ENCODE data around the gene PCDHA1.

PCDHA1 gene

GRCh38 chr5:140916325-140916724 lies 130.4 kb downstream of the PCDHA1 start:
- DNase-seq (ENCODE audit: low read depth in 2 of 3, low spot score in 1 of 3), result no peak

- no peak for DNase-seq (ENCODE audit: low read depth in 2 of 3, low spot score in 1 of 3)
Measured at GRCh38 chr5:140923601-140924000, 137.7 kb downstream of the PCDHA1 start.

- no peak for DNase-seq (ENCODE audit: low read depth in 2 of 3, low spot score in 1 of 3)
Measured at GRCh38 chr5:140925806-140926442, 140.0 kb downstream of the PCDHA1 start, which contains the start of gene PCDHAC1. PCDHAC1 (plus strand) TSS chr5:140926299; CDS start chr5:140926893, 594 bp downstream.

DNA sequence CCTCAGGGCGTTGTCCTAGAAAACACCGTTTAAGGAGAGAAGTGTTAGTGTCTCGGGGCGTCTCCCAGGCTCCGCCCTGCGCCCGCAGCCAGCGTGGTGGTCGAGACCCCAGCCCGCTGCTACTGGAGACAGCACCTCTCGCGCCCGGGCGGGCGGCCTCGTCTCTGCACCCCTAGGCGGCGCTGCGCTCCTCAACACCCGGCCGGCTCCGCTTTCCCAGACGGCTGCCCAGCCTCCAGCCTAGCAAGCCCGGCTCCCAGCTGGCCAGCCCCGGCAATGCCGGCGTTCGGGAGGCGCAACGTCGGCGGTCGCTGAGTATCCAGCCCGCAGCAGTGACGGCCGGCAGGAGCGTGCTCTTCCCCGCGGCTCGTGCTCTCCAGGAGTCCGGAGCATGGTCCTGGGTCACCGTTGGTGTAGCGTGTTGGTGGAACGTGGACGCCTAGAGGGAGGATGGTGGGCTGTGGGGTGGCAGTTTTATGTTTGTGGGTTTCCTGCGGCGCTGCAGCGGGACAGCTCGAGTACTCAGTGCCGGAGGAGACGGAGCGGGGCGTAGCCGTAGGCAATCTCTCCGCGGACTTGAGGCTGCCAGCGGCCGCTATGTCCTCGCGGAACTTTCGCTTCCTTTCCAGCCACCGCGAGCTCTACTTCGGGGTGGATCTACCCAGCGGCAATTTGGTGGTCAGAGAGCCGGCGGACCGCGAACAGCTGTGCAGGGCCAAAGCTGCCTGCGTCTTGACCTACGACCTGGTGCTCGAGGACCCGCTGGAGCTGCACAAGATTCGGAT lies 140.7 kb downstream of the PCDHA1 start:
- peak in 2 of 3 donors; percentile 17 to 28 for DNase-seq (ENCODE audit: low read depth in 2 of 3, low spot score in 1 of 3)

- DNase-seq (ENCODE audit: low read depth in 2 of 3, low spot score in 1 of 3), result no peak
Measured at GRCh38 chr5:140927228-140927573, 141.3 kb downstream of the PCDHA1 start.

GRCh38 chr5:140934964-140935606 lies 149.1 kb downstream of the PCDHA1 start:
- no peak for DNase-seq (ENCODE audit: low read depth in 2 of 3, low spot score in 1 of 3)

DNA sequence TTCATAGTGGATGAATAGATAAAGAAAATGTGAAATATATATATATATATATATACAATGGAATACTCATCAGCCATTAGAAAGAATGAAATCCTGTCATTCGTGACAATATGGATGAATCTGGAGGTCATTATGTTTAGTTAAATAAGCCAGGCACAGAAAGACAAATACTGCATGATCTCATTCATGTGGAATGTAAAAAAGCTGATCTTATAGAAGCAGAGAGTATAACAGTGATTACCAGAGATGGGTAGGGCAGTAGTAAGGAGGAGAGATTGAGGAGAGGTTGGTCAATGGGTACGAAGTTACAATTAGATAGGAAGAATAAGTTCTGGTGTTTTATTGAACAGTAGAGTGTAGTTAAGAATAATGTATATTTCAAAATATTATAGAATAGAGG lies 160.6 kb downstream of the PCDHA1 start:
- no peak for DNase-seq (ENCODE audit: low read depth in 2 of 3, low spot score in 1 of 3)

DNA sequence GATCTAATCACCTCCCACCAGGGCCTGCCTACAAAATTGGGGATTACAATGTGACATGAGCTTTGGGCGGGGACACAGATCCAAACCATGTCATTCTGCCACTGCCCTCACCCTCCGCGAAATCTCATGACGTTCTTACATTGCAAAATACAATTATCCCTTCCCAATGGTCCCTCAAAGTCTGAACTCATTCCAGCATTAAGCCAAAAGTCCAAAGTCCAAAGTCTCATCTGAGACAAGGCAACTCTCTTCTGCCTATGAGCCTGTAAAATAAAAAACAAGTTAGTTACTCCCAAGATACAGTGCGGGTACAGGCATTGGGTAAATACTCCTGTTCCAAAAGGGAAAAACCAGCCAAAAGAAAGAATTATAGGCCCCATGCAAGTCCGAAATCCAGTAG lies 165.7 kb downstream of the PCDHA1 start:
- DNase-seq (ENCODE audit: low read depth in 2 of 3, low spot score in 1 of 3), result no peak

- no peak for DNase-seq (ENCODE audit: low read depth in 2 of 3, low spot score in 1 of 3)
Measured at GRCh38 chr5:140953234-140953633, 167.3 kb downstream of the PCDHA1 start.

DNA sequence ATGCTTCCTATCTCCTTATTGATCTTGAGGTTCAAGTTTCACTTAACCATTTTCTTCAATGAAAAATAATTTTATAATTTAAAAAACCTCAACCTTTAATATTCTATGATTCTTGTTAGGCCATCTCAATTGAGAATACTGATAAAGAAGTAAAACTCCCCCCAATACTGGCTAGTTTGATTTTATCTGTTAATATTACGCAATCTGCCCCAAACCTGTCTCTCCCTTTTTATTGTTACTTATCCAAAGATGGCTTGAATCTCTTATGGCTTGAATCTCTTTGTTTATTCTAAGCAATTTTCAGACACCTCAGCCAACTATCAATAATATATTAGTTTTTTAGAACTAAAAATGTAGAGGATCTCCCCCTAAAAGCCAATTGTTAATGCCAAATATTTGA lies 176.2 kb downstream of the PCDHA1 start:
- DNase-seq (ENCODE audit: low read depth in 2 of 3, low spot score in 1 of 3), result no peak

GRCh38 chr5:140964356-140964755 lies 178.4 kb downstream of the PCDHA1 start:
- DNase-seq (ENCODE audit: low read depth in 2 of 3, low spot score in 1 of 3), result no peak

- no peak for DNase-seq (ENCODE audit: low read depth in 2 of 3, low spot score in 1 of 3)
Measured at GRCh38 chr5:140965905-140966292, 180.0 kb downstream of the PCDHA1 start.

DNA sequence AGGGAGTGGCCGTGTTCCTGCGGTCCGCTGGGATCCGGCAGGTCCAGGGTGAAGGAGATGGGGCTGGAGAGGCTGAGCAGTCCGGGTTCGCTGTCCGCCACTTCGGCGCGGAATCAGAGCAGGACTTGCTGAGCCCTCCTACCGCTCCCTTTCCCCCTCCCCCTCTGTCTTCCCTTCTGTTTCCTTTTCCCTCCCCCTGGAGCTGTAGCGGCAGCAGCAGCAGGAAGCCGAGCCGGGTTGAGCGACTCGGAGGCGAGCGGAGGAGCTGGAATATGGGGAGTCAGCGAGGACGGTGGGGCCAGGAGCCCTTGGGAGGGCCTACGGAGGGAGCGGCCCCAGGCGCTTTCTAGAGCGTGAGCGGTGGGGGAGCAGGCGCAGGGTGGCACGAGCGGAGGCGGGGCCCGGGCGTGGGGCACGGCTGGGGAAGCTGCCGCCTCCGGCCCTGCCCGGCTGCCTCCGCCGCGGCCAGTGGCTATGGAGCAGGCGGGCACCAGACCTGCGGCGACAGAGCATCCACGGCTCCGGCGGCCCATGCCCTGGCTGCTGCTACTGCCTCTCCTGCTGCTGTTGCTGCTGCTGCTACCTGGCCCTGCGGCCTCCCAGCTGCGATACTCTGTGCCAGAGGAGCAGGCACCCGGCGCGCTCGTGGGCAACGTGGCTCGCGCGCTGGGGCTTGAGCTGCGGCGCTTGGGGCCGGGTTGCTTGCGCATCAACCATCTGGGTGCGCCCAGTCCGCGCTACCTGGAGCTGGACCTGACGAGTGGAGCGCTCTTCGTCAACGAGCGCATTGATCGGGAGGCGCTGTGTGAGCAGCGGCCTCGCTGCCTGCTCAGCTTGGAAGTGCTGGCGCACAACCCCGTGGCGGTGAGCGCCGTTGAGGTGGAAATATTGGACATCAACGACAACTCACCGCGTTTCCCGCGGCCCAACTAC lies 180.6 kb downstream of the PCDHA1 start, which contains the start of gene PCDHAC2:
TSS of gene PCDHAC2 (plus strand) at position 184 of the 933 bp plus-strand sequence. CDS start at position 475, 291 bp downstream.
- DNase-seq (ENCODE audit: low read depth in 2 of 3, low spot score in 1 of 3), result no peak

GRCh38 chr5:140967226-140967893 lies 181.4 kb downstream of the PCDHA1 start:
- DNase-seq (ENCODE audit: low read depth in 2 of 3, low spot score in 1 of 3), result no peak

- DNase-seq (ENCODE audit: low read depth in 2 of 3, low spot score in 1 of 3), result no peak
Measured at GRCh38 chr5:140969880-140970279, 183.9 kb downstream of the PCDHA1 start.

DNA sequence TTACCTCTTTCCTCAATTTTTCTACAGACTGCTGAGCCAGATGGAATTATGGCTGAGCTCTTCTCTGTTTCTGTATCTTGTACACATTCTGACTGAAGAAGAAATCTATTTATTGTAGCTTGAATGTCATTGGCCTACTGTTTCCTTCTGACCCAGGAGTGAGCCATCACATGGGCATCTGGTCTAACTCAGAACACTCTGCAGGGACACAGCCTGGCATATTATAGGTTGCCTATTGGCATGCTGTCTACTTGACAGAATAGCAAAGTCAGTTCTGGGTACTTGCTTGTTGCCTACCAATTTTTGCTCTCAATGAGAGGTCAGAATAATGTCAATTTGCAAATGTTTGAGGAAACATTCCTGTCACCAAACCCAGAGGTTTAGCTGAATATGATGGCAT lies 187.6 kb downstream of the PCDHA1 start:
- no peak for DNase-seq (ENCODE audit: low read depth in 2 of 3, low spot score in 1 of 3)

GRCh38 chr5:140977003-140977402 lies 191.1 kb downstream of the PCDHA1 start:
- no peak for DNase-seq (ENCODE audit: low read depth in 2 of 3, low spot score in 1 of 3)

GRCh38 chr5:140978260-140978659 lies 192.3 kb downstream of the PCDHA1 start:
- no peak for DNase-seq (ENCODE audit: low read depth in 2 of 3, low spot score in 1 of 3)

DNA sequence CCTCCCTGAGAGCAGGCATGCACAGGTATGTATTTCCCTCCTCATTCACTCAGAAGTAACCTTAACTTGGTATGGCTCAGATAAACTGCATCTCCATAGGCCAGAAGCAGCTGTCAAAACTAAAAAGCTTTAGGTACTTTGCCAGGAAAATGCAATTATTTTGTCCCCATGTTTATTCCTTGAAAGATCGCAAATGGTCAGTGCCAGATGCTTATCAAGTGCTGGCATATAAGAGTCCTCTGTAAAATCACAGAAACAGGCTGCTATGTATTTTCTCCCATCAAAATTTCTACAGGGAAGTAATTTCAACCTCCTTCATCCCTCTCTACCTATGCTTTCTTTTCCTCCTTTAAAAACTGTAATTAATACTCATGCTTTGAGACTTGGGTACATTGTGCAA lies 193.0 kb downstream of the PCDHA1 start:
- no peak for DNase-seq (ENCODE audit: low read depth in 2 of 3, low spot score in 1 of 3)

DNA sequence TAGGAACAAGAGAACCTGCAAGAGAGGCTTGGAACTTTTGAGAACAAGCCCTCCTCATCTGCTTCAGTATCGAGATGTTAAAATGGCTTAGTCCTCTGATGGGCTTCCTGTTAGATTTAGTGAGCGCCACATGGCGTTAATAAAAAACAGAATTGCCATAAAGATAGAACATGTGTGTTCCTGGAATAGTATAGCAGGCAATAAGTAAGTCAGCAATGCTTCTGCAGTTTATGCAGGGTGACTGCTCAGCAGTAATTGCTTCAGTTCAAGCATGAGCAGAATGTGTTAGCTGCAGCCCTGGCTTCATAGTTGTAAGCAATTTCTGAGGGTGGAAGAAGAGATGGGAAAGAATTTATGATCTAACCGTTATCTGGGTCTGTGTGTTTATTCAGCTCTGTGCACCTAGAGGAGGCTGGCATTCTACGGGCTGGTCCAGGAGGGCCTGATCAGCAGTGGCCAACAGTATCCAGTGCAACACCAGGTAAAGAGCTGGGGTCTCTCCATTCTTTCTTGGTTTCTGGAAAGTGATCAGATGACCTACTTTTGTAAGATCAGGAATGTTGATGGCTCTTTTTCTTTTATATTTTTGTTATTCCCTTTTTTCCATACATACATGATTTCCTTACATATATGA lies 196.3 kb downstream of the PCDHA1 start:
- DNase-seq (ENCODE audit: low read depth in 2 of 3, low spot score in 1 of 3), result no peak

All from stimulated activated CD4-positive, alpha-beta T cell treated with anti-CD3 and anti-CD28 coated beads, Interleukin-12 subunit alpha, Interleukin-12 subunit beta, amount 100 ng/mL, for 48 hours (primary cell).